ENCODE measurements around the gene NUDT2.
"Not testable (repeated sequence)": the region's sequence is repeated elsewhere in the genome, so short reads cannot be mapped to it uniquely, and the experiment has no call there.

The NUDT2 gene

GRCh38 chr9:34346873-34347799 lies 17.8 kb downstream of the NUDT2 start:
- DNase-seq, result no peak
- Mint-ChIP-seq H3K4me3 (no peak overlapping the region), H3K27ac (no peak overlapping the region), H3K4me1 (no peaks in the 10 kb centered on the region), H3K27me3 (no peaks in the 10 kb centered on the region), H3K9me3 (no peaks in the 10 kb centered on the region), H3K36me3 (ENCODE audit: low read depth) (peaks cover 9% of the 10 kb centered on the region)
- no peak for ATAC-seq

GRCh38 chr9:34347800-34348158 lies 18.4 kb downstream of the NUDT2 start:
- Mint-ChIP-seq H3K9me3 (no peaks in the 10 kb centered on the region), H3K36me3 (ENCODE audit: low read depth) (peaks cover 9% of the 10 kb centered on the region), H3K27me3 (no peaks in the 10 kb centered on the region), H3K4me3 (no peak overlapping the region), H3K27ac (no peak overlapping the region), H3K4me1 (no peaks in the 10 kb centered on the region)
- no peak for DNase-seq
- no peak for ATAC-seq

GRCh38 chr9:34349324-34349723 lies 20.0 kb downstream of the NUDT2 start:
- Mint-ChIP-seq H3K27me3 (no peaks in the 10 kb centered on the region), H3K4me3 (no peak overlapping the region), H3K36me3 (ENCODE audit: low read depth) (peaks cover 3% of the 10 kb centered on the region), H3K9me3 (no peaks in the 10 kb centered on the region), H3K27ac (no peak overlapping the region), H3K4me1 (no peaks in the 10 kb centered on the region)
- DNase-seq (no peak), ATAC-seq (no peak)

- H3K27me3 Mint-ChIP-seq, H3K4me1 Mint-ChIP-seq, DNase-seq, H3K27ac Mint-ChIP-seq, ATAC-seq, H3K4me3 Mint-ChIP-seq: not testable (repeated sequence)
- Mint-ChIP-seq H3K9me3 (peaks cover 14% of the 10 kb centered on the region), H3K36me3 (ENCODE audit: low read depth) (peaks cover 15% of the 10 kb centered on the region)
Measured at GRCh38 chr9:34352122-34352652, 22.8 kb downstream of the NUDT2 start.

- not testable (repeated sequence) for H3K27me3 Mint-ChIP-seq, H3K27ac Mint-ChIP-seq, DNase-seq, H3K4me3 Mint-ChIP-seq, ATAC-seq, H3K4me1 Mint-ChIP-seq
- Mint-ChIP-seq H3K9me3 (peaks cover 14% of the 10 kb centered on the region), H3K36me3 (ENCODE audit: low read depth) (peaks cover 15% of the 10 kb centered on the region)
Measured at GRCh38 chr9:34352957-34353356, 23.6 kb downstream of the NUDT2 start.

GRCh38 chr9:34362614-34363214 lies 33.3 kb downstream of the NUDT2 start:
- no peak for ATAC-seq

GRCh38 chr9:34363619-34364351 lies 34.4 kb downstream of the NUDT2 start:
- Mint-ChIP-seq H3K4me1 (peaks cover 6% of the 10 kb centered on the region), H3K4me3 (no peak overlapping the region), H3K27ac (no peak overlapping the region), H3K9me3 (peaks cover 14% of the 10 kb centered on the region), H3K36me3 (ENCODE audit: low read depth) (peaks cover 7% of the 10 kb centered on the region), H3K27me3 (no peaks in the 10 kb centered on the region)
- DNase-seq (no peak), ATAC-seq (no peak)

More at GRCh38 chr9:34362614-34363214, 33.3 kb downstream of the NUDT2 start:
- Mint-ChIP-seq H3K36me3 (ENCODE audit: low read depth) (peaks cover 4% of the 10 kb centered on the region), H3K27me3 (no peaks in the 10 kb centered on the region), H3K9me3 (peaks cover 9% of the 10 kb centered on the region), H3K4me1 (peaks cover 6% of the 10 kb centered on the region), H3K4me3 (no peak overlapping the region), H3K27ac (no peak overlapping the region)
- DNase-seq, result no peak

- Mint-ChIP-seq H3K4me1 (peaks cover 6% of the 10 kb centered on the region), H3K4me3 (no peak overlapping the region), H3K9me3 (peaks cover 14% of the 10 kb centered on the region), H3K27ac (no peak overlapping the region), H3K27me3 (no peaks in the 10 kb centered on the region), H3K36me3 (ENCODE audit: low read depth) (peaks cover 12% of the 10 kb centered on the region)
- DNase-seq (no peak), ATAC-seq (no peak)
Measured at GRCh38 chr9:34365282-34365681, 35.9 kb downstream of the NUDT2 start.

- DNase-seq (no peak), ATAC-seq (no peak)
- peaks cover 8% of the 10 kb centered on the region for H3K4me1 Mint-ChIP-seq
- H3K4me3 Mint-ChIP-seq, result no peak overlapping the region
- H3K27ac Mint-ChIP-seq, result no peak overlapping the region
- peaks cover 14% of the 10 kb centered on the region for H3K9me3 Mint-ChIP-seq
- H3K36me3 Mint-ChIP-seq (ENCODE audit: low read depth), result peaks cover 16% of the 10 kb centered on the region
- no peaks in the 10 kb centered on the region for H3K27me3 Mint-ChIP-seq
Measured at GRCh38 chr9:34366365-34366764, 37.0 kb downstream of the NUDT2 start.

GRCh38 chr9:34367751-34368410 lies 38.5 kb downstream of the NUDT2 start:
- H3K4me1 Mint-ChIP-seq, DNase-seq: not testable (repeated sequence)
- peaks cover 16% of the 10 kb centered on the region for H3K36me3 Mint-ChIP-seq (ENCODE audit: low read depth)

GRCh38 chr9:34368796-34369195 lies 39.4 kb downstream of the NUDT2 start:
- Mint-ChIP-seq H3K36me3 (ENCODE audit: low read depth) (peaks cover 16% of the 10 kb centered on the region), H3K9me3 (peaks cover 14% of the 10 kb centered on the region)
- not testable (repeated sequence) for DNase-seq, H3K4me1 Mint-ChIP-seq, H3K27me3 Mint-ChIP-seq, ATAC-seq, H3K27ac Mint-ChIP-seq, H3K4me3 Mint-ChIP-seq

More at GRCh38 chr9:34367751-34368410, 38.5 kb downstream of the NUDT2 start:
- H3K9me3 Mint-ChIP-seq, result peaks cover 14% of the 10 kb centered on the region
- H3K27me3 Mint-ChIP-seq, H3K27ac Mint-ChIP-seq, H3K4me3 Mint-ChIP-seq, ATAC-seq: not testable (repeated sequence)

GRCh38 chr9:34369636-34370035 lies 40.3 kb downstream of the NUDT2 start:
- Mint-ChIP-seq H3K4me3 (no peak overlapping the region), H3K27me3 (no peaks in the 10 kb centered on the region), H3K27ac (no peak overlapping the region), H3K9me3 (peaks cover 14% of the 10 kb centered on the region), H3K4me1 (peaks cover 3% of the 10 kb centered on the region), H3K36me3 (ENCODE audit: low read depth) (peaks cover 16% of the 10 kb centered on the region)
- no peak for DNase-seq
- ATAC-seq, result no peak

- Mint-ChIP-seq H3K36me3 (ENCODE audit: low read depth) (peaks cover 16% of the 10 kb centered on the region), H3K27me3 (no peaks in the 10 kb centered on the region), H3K4me3 (no peak overlapping the region), H3K9me3 (peaks cover 14% of the 10 kb centered on the region), H3K4me1 (peaks cover 5% of the 10 kb centered on the region), H3K27ac (no peak overlapping the region)
- DNase-seq, result no peak
- ATAC-seq, result peak; percentile 48
Measured at GRCh38 chr9:34370335-34370969, 41.1 kb downstream of the NUDT2 start.

All from activated naive CD8-positive, alpha-beta T cell treated with anti-CD3 and anti-CD28 coated beads, Interleukin-2, amount 50 U/mL, for 24 hours (primary cell).